ENCODE measurements around the gene HES4.

The HES4 gene

DNA sequence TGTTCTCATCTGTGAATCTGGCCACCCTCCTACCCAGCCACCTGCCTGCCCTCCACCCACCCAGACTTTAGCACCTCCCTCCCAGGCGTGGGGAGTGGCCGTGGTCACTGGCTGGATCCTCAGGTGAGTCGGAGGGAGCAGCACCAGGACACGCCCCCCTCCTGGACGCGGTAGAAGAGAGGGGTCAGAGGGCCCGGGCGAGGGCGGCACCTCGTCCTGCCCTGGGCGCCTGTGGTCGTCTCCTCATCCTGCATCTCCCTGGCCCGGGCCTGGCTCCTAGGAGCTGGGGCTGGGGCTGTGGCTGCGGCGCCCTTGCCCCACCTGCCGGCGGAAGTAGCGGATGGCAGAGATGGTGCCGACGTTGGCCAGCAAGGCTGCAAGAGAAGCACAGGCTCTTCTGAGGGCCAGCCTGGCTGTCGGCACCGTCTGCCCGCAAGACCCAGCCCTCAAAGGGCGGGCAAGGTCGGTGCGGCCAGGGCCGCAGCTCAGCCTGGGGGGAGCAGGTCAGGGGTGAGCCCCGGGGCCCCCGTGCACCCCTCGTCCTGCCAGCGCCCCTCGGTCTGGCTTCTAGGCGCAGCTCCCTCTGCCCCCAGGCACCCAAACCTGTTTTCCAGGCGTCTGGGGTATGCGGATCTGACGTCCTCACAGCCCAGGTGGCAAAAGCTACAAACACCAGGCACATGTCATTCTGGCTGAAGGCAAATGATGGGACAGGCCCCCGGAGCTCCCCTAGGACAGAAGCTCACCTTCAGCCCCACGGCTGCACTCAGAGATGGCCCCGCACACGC, 23.8 kb downstream of the HES4 start:
- no peak overlapping the region for H3K4me3 ChIP-seq (ENCODE audit: extremely low read depth, insufficient read depth, low read length, poor library complexity, severe bottlenecking)
- WGBS, 2 experiments (ENCODE audit: insufficient coverage in 2 of 2) = 14 to 15% methylated on average over 26 to 34 of the region's 40 CpGs
- H3K9me3 ChIP-seq (ENCODE audit: control insufficient read depth, low read length) = no peaks in the 10 kb centered on the region

DNA sequence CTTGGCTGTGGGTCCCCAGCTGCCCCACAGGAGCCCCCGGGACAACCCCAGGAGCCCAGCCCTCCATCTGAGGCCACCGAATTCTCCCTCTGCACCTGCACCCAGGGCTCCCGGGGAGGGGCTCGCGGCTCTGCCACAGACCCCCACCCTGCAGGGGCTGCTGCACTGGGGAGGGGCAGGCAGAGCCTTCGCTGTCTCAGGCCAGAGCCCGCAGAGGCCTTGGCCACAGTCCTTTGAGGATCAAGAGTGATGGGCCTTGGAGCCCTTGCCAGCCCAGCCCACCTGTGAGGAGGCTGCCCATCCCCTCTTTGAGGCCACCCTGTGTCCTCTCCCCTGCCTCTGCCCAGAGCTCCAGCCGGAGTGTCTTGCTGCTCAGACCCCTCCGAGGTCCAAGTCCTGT, 24.5 kb downstream of the HES4 start:
- 66 to 73% methylated on average over 9 of the region's 9 CpGs for WGBS, 2 experiments (ENCODE audit: insufficient coverage in 2 of 2)
- no peak overlapping the region for H3K4me3 ChIP-seq (ENCODE audit: extremely low read depth, insufficient read depth, low read length, poor library complexity, severe bottlenecking)

More for the DNA sequence above, 23.8 kb downstream of the HES4 start:
- no peaks in the 10 kb centered on the region for H3K4me1 ChIP-seq (ENCODE audit: control insufficient read depth, insufficient read depth, low read length, poor library complexity, severe bottlenecking)
- no peaks in the 10 kb centered on the region for H3K36me3 ChIP-seq (ENCODE audit: control insufficient read depth, insufficient read depth, low read length)
- no peak overlapping the region for H3K27ac ChIP-seq (ENCODE audit: low read depth, low read length, severe bottlenecking)

DNA sequence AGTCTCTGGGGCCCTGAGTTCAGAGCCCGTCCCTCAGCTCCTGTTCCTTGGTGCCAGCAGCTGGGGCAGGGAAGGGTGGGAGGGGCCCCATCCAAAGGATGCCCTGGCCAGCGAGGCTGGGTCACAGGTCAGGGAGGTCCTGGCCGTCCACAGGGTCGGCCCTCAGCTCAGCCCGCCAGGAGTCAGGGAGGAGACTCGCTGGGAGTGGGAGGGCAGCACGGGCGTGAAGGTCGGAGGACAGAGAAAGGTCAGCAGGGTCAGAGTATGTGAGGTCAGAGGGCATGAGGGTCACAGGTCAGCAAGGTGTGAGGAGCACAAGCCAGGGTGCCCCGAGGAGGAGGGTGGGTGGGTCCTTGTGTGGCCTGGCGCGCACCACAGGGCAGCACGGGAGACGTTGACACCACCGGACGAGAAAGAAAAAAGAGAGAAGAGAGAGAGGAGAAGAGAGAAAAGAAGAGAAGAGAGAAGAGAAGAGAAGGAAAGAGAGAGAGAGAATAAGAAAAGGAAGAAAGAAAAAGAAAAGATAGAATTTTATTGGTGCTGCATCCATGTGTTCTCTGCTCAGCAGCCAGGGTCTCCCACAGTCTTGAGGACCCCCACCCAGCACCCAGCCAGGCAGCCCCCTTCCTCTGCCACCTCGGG, 25.1 kb downstream of the HES4 start:
- Histone ChIP-seq H3K9me3 (ENCODE audit: control insufficient read depth, low read length) (no peaks in the 10 kb centered on the region), H3K27ac (ENCODE audit: low read depth, low read length, severe bottlenecking) (no peak overlapping the region), H3K36me3 (ENCODE audit: control insufficient read depth, insufficient read depth, low read length) (no peaks in the 10 kb centered on the region), H3K4me1 (ENCODE audit: control insufficient read depth, insufficient read depth, low read length, poor library complexity, severe bottlenecking) (no peaks in the 10 kb centered on the region), H3K4me3 (ENCODE audit: extremely low read depth, insufficient read depth, low read length, poor library complexity, severe bottlenecking) (no peak overlapping the region)
- 79 to 83% methylated on average over 17 of the region's 17 CpGs for WGBS, 2 experiments (ENCODE audit: insufficient coverage in 2 of 2)

More for the DNA sequence above, 24.5 kb downstream of the HES4 start:
- no peaks in the 10 kb centered on the region for H3K4me1 ChIP-seq (ENCODE audit: control insufficient read depth, insufficient read depth, low read length, poor library complexity, severe bottlenecking)
- H3K9me3 ChIP-seq (ENCODE audit: control insufficient read depth, low read length) = no peaks in the 10 kb centered on the region
- H3K36me3 ChIP-seq (ENCODE audit: control insufficient read depth, insufficient read depth, low read length) = no peaks in the 10 kb centered on the region
- no peak overlapping the region for H3K27ac ChIP-seq (ENCODE audit: low read depth, low read length, severe bottlenecking)

DNA sequence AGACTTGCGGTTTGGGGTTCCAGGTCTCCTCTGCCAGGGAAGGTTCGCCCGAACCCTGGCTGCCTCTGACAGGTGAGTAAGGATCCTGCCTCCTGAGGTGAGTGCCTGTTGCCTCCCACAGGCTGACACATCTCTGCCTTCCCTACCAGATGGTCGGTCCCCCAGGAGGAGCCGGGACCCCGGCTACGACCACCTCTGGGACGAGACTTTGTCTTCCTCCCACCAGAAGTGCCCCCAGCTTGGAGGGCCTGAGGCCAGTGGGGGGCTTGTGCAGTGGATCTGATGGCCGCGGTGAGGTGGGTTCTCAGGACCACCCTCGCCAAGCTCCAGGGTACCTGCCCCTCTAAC, 25.6 kb downstream of the HES4 start:
- Histone ChIP-seq H3K9me3 (ENCODE audit: control insufficient read depth, low read length) (no peaks in the 10 kb centered on the region), H3K4me1 (ENCODE audit: control insufficient read depth, insufficient read depth, low read length, poor library complexity, severe bottlenecking) (no peaks in the 10 kb centered on the region), H3K36me3 (ENCODE audit: control insufficient read depth, insufficient read depth, low read length) (no peaks in the 10 kb centered on the region), H3K27ac (ENCODE audit: low read depth, low read length, severe bottlenecking) (no peak overlapping the region), H3K4me3 (ENCODE audit: extremely low read depth, insufficient read depth, low read length, poor library complexity, severe bottlenecking) (no peak overlapping the region)
- 92% methylated on average over 3 of the region's 11 CpGs; no CpG with 5 or more reads in 1 of the 2 experiments for WGBS, 2 experiments (ENCODE audit: insufficient coverage in 2 of 2)

DNA sequence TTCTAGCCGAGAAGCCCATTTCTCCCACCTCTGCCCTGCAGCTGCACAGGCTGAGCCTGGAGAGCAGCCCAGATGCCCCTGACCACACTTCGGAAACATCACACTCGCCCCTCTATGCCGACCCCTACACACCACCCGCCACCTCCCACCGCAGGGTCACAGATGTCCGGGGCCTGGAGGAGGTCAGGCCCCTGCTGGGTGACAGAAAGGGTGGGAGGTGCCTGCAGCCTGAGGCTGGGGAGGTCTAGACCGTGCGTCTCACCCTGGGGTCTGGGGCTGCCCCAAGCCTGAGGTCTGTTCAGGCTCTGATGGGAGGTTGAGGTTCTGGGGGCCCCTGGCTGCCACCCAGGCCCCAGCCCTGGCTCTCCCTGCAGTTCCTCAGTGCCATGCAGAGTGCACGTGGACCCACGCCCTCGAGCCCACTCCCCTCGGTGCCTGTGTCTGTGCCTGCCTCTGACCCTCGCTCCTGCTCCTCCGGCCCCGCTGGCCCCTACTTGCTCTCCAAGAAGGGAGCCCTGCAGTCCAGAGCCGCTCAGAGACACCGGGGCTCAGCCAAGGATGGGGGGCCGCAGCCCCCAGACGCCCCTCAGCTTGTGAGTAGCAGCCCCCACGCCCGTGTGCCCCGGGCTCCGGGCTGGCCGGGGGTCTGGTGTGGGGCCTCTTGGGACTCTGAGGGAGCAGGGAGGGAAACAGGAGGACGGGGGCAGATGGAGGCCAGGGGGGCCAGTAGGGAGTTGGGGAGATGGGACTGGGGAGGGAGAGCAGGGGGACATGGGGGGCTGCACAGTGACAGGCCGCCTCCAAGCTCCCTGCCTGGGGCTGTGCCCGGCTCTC, 26.2 kb downstream of the HES4 start:
- H3K27ac ChIP-seq (ENCODE audit: low read depth, low read length, severe bottlenecking) = no peak overlapping the region
- H3K4me1 ChIP-seq (ENCODE audit: control insufficient read depth, insufficient read depth, low read length, poor library complexity, severe bottlenecking) = no peaks in the 10 kb centered on the region
- H3K36me3 ChIP-seq (ENCODE audit: control insufficient read depth, insufficient read depth, low read length) = no peaks in the 10 kb centered on the region
- no peaks in the 10 kb centered on the region for H3K9me3 ChIP-seq (ENCODE audit: control insufficient read depth, low read length)
- WGBS, 2 experiments (ENCODE audit: insufficient coverage in 2 of 2) = 75 to 79% methylated on average over 10 to 21 of the region's 28 CpGs
- H3K4me3 ChIP-seq (ENCODE audit: extremely low read depth, insufficient read depth, low read length, poor library complexity, severe bottlenecking) = no peak overlapping the region

DNA sequence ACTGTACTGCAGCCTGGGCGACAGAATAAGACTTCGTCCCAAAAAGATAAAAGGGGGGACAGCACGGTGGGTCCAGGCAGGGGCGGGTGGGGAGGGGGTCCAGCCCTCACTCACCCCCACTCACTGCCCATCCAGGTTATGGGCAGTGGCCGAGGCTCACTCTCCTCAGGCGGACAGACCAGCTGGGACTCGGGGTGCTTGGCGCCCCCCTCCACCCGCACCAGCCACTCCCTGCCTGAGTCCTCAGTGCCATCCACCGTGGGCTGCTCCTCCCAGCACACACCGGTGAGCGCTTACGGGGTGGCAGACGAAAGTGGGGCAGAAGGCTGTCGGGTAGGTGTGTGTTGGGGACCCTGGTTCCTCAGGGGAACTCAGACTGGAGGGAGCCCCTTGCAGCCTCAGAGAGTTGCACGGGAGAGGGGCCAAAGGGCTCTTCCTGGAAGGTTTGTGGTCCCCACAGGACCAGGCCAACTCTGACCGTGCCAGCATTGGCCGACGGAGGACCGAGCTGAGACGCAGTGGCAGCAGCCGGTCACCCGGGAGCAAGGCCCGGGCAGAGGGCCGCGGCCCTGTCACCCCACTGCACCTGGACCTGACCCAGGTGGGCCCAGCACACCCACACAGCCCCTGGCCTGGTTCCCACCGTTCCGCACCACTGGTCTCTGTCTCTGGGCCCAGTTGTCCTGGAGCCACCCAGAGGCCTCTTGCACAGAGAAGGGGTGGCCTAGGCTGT, 27.0 kb downstream of the HES4 start:
- Histone ChIP-seq H3K36me3 (ENCODE audit: control insufficient read depth, insufficient read depth, low read length) (no peaks in the 10 kb centered on the region), H3K27ac (ENCODE audit: low read depth, low read length, severe bottlenecking) (no peak overlapping the region), H3K4me3 (ENCODE audit: extremely low read depth, insufficient read depth, low read length, poor library complexity, severe bottlenecking) (no peak overlapping the region), H3K4me1 (ENCODE audit: control insufficient read depth, insufficient read depth, low read length, poor library complexity, severe bottlenecking) (no peaks in the 10 kb centered on the region), H3K9me3 (ENCODE audit: control insufficient read depth, low read length) (no peaks in the 10 kb centered on the region)
- 84 to 86% methylated on average over 22 to 24 of the region's 28 CpGs for WGBS, 2 experiments (ENCODE audit: insufficient coverage in 2 of 2)

DNA sequence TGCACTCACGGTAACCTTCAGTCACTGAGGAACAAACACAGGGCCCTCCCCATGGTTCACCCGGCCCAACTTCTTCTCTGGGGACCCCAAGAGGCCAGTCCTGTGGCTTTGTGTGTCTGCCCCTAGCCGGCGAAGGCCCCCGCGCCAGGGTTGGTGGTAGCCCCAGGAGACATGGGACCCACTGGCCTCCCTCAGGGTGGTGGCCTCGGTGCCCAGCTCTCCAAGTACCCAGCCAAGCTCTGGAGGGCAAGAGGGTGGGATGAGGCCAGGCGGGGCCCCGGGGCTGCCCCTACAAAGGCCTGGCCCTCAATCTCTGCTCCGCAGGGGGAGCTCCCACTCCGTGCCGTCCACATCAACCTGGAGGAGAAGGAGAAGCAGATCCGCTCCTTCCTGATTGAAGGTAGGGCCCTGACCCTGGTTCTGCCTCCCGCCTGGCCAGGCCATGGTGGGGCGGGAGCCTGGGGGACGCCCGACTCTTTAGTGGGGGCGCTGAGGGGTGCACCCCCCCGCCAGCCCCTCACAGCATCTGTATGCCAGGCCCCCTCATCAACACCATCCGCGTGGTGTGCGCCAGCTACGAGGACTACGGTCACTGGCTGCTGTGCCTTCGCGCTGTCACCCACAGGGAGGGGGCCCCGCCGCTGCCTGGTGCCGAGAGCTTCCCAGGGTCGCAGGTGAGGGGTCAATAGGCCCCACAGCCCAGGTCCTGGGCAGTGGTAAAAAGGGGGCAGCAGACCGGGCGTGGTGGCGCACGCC, 28.0 kb downstream of the HES4 start:
- Histone ChIP-seq H3K36me3 (ENCODE audit: control insufficient read depth, insufficient read depth, low read length) (no peaks in the 10 kb centered on the region), H3K4me1 (ENCODE audit: control insufficient read depth, insufficient read depth, low read length, poor library complexity, severe bottlenecking) (peaks cover 3% of the 10 kb centered on the region), H3K27ac (ENCODE audit: low read depth, low read length, severe bottlenecking) (no peak overlapping the region), H3K4me3 (ENCODE audit: extremely low read depth, insufficient read depth, low read length, poor library complexity, severe bottlenecking) (no peak overlapping the region), H3K9me3 (ENCODE audit: control insufficient read depth, low read length) (no peaks in the 10 kb centered on the region)
- WGBS, 2 experiments (ENCODE audit: insufficient coverage in 2 of 2) = 84 to 86% methylated on average over 26 to 31 of the region's 34 CpGs

DNA sequence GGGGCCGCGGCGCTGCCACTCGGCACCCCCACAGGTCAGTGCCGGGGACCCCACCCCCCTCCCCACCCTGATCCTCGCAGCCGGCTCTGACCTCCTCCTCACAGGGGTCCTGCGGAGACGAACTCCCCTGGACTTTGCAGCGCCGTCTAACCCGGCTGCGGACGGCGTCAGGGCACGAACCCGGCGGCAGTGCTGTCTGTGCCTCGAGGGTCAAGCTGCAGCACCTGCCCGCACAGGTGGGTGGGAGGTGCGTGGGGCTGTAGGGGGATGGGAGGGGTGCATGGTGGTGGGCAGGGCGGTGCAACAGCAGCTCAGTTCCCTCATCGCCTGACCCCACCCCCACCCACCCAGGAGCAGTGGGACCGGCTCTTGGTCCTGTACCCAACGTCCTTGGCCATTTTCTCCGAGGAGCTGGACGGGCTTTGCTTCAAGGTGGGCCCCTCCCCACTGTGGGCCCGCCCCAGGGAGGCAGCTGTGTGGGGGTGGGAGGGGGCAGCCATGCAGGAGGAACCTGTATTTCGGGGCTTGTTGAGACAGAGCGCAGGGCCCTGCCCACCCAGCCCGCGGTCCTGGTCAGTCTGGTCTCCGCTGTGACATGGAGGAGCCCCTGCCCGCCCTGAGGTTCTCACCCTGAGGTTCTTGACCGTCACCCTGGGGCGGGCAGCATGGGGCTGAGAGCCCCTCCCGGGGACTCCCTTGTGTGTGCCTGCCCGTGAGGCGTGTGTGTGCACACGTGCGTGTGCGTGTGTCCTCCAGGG, 28.7 kb downstream of the HES4 start:
- H3K9me3 ChIP-seq (ENCODE audit: control insufficient read depth, low read length) = no peaks in the 10 kb centered on the region
- H3K4me3 ChIP-seq (ENCODE audit: extremely low read depth, insufficient read depth, low read length, poor library complexity, severe bottlenecking) = no peak overlapping the region
- WGBS, 2 experiments (ENCODE audit: insufficient coverage in 2 of 2) = 81 to 82% methylated on average over 25 to 32 of the region's 42 CpGs
- H3K27ac ChIP-seq (ENCODE audit: low read depth, low read length, severe bottlenecking) = no peak overlapping the region
- no peaks in the 10 kb centered on the region for H3K36me3 ChIP-seq (ENCODE audit: control insufficient read depth, insufficient read depth, low read length)
- peaks cover 6% of the 10 kb centered on the region for H3K4me1 ChIP-seq (ENCODE audit: control insufficient read depth, insufficient read depth, low read length, poor library complexity, severe bottlenecking)

DNA sequence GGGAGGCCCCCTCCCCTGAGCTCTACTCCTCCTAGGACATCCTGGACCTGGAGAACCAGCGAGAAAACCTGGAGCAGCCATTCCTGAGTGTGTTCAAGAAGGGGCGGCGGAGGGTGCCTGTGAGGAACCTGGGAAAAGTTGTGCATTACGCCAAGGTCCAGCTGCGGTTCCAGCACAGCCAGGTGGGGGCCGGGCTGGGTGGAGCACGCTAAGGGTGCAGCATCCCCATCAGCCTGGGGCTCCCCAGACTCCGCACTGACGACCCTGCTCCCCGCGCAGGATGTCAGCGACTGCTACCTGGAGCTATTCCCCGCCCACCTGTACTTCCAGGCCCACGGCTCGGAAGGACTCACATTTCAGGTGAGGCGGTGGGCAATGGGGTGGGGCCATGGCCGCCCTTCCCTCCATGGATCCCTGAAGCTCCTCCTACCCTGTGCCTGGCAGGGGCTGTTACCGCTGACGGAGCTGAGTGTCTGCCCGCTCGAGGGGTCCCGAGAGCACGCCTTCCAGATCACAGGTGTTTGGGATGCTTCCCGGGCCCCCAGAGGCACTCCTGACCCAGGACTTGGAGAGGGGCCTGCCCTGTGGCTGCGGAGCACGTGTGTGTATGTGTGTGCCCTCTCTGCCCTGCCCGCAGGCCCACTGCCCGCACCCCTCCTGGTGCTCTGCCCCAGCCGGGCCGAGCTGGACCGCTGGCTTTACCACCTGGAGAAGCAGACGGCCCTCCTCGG, 29.5 kb downstream of the HES4 start:
- Histone ChIP-seq H3K4me3 (ENCODE audit: extremely low read depth, insufficient read depth, low read length, poor library complexity, severe bottlenecking) (no peak overlapping the region), H3K36me3 (ENCODE audit: control insufficient read depth, insufficient read depth, low read length) (peaks cover 2% of the 10 kb centered on the region), H3K4me1 (ENCODE audit: control insufficient read depth, insufficient read depth, low read length, poor library complexity, severe bottlenecking) (peaks cover 13% of the 10 kb centered on the region), H3K27ac (ENCODE audit: low read depth, low read length, severe bottlenecking) (no peak overlapping the region), H3K9me3 (ENCODE audit: control insufficient read depth, low read length) (no peaks in the 10 kb centered on the region)
- 62 to 67% methylated on average over 32 to 33 of the region's 33 CpGs for WGBS, 2 experiments (ENCODE audit: insufficient coverage in 2 of 2)
